ENCODE data around the gene CCDC88B. TPM values are rescaled to one million over a fixed set of nuclear protein-coding genes. Genes with fewer than 3 reads are reported as not detected.

Gene CCDC88B
- polyA plus RNA-seq (2012; ENCODE audit: insufficient read length, low read depth) = 3.1 TPM

- TF ChIP-seq REST (IDR thresholded peaks at IDR 0.05; ENCODE audit: insufficient read depth in 1 of 2, low read depth in 2 of 2, low read length in 2 of 2) = no peak
- TF ChIP-seq SIN3A (IDR thresholded peaks at IDR 0.05; ENCODE audit: borderline replicate concordance, insufficient read depth, low read length) = no peak
- no peak for TF ChIP-seq POLR2AphosphoS5 (IDR thresholded peaks at IDR 0.05; ENCODE audit: low read depth, low read length)
- TF ChIP-seq FOXP2 (optimal IDR thresholded peaks at IDR 0.05; ENCODE audit: borderline replicate concordance, extremely low read depth, extremely low read length, insufficient read depth) = no peak
- TF ChIP-seq TAF1 (IDR thresholded peaks at IDR 0.05; ENCODE audit: borderline replicate concordance, insufficient read depth, low read length) = no peak
These were observed at the start of gene CCDC88B for GRCh38 chr11:64339754-64340408. TSS of gene CCDC88B (plus strand) at chr11:64340204. CDS start at chr11:64340267, 63 bp downstream.

GRCh38 chr11:64290352-64291261 is 49.4 kb upstream of the CCDC88B start:
- no peak for TF ChIP-seq POLR2AphosphoS5 (IDR thresholded peaks at IDR 0.05; ENCODE audit: low read depth, low read length)
- TF ChIP-seq SIN3A (IDR thresholded peaks at IDR 0.05; ENCODE audit: borderline replicate concordance, insufficient read depth, low read length) = no peak
- TF ChIP-seq TAF1 (IDR thresholded peaks at IDR 0.05; ENCODE audit: borderline replicate concordance, insufficient read depth, low read length) = no peak
- TF ChIP-seq REST (IDR thresholded peaks at IDR 0.05; ENCODE audit: insufficient read depth in 1 of 2, low read depth in 2 of 2, low read length in 2 of 2) = no peak
- TF ChIP-seq FOXP2 (optimal IDR thresholded peaks at IDR 0.05; ENCODE audit: borderline replicate concordance, extremely low read depth, extremely low read length, insufficient read depth) = no peak

GRCh38 chr11:64291262-64291751 is 48.7 kb upstream of the CCDC88B start, which contains the start of gene KCNK4:
TSS of gene KCNK4 (plus strand) at chr11:64291302. CDS start at chr11:64293019, 1,717 bp downstream.
- TF ChIP-seq POLR2AphosphoS5 (IDR thresholded peaks at IDR 0.05; ENCODE audit: low read depth, low read length) = no peak
- TF ChIP-seq TAF1 (IDR thresholded peaks at IDR 0.05; ENCODE audit: borderline replicate concordance, insufficient read depth, low read length) = no peak
- no peak for TF ChIP-seq REST (IDR thresholded peaks at IDR 0.05; ENCODE audit: insufficient read depth in 1 of 2, low read depth in 2 of 2, low read length in 2 of 2)
- TF ChIP-seq SIN3A (IDR thresholded peaks at IDR 0.05; ENCODE audit: borderline replicate concordance, insufficient read depth, low read length) = no peak
- no peak for TF ChIP-seq FOXP2 (optimal IDR thresholded peaks at IDR 0.05; ENCODE audit: borderline replicate concordance, extremely low read depth, extremely low read length, insufficient read depth)

- no peak for TF ChIP-seq SIN3A (IDR thresholded peaks at IDR 0.05; ENCODE audit: borderline replicate concordance, insufficient read depth, low read length)
- no peak for TF ChIP-seq REST (IDR thresholded peaks at IDR 0.05; ENCODE audit: insufficient read depth in 1 of 2, low read depth in 2 of 2, low read length in 2 of 2)
- no peak for TF ChIP-seq POLR2AphosphoS5 (IDR thresholded peaks at IDR 0.05; ENCODE audit: low read depth, low read length)
- no peak for TF ChIP-seq TAF1 (IDR thresholded peaks at IDR 0.05; ENCODE audit: borderline replicate concordance, insufficient read depth, low read length)
- no peak for TF ChIP-seq FOXP2 (optimal IDR thresholded peaks at IDR 0.05; ENCODE audit: borderline replicate concordance, extremely low read depth, extremely low read length, insufficient read depth)
These were observed 48.1 kb upstream of the CCDC88B start for GRCh38 chr11:64291752-64292459.

Data from PFSK-1 (cell line).